ENCODE results near the gene P2RY8.

GRCh38 chrX:1420371-1420770, 116.6 kb downstream of the P2RY8 start:
- no peak for TF ChIP-seq CTCF (IDR thresholded peaks at IDR 0.05)
- no peak for TF ChIP-seq EZH2 (IDR thresholded peaks at IDR 0.05; ENCODE audit: borderline replicate concordance, insufficient read depth, low read depth, low read length, poor library complexity, severe bottlenecking)

Measured in B cell (primary cell).